Fibroblast of skin of right quadriceps (primary cell): ENCODE measurements around the gene SPTBN1.

Experiments
- DNase-seq: peaks from one replicate; pipeline ENCODE4 v3.0.0-alpha.2; 2013

Gene SPTBN1

GRCh38 chr2:54531558-54531957, 75.4 kb downstream of the SPTBN1 start:
- no peak for DNase-seq

GRCh38 chr2:54534221-54534620, 78.1 kb downstream of the SPTBN1 start:
- DNase-seq: no peak

- no peak for DNase-seq
These were observed 78.5 kb downstream of the SPTBN1 start for GRCh38 chr2:54534625-54535024.

DNA sequence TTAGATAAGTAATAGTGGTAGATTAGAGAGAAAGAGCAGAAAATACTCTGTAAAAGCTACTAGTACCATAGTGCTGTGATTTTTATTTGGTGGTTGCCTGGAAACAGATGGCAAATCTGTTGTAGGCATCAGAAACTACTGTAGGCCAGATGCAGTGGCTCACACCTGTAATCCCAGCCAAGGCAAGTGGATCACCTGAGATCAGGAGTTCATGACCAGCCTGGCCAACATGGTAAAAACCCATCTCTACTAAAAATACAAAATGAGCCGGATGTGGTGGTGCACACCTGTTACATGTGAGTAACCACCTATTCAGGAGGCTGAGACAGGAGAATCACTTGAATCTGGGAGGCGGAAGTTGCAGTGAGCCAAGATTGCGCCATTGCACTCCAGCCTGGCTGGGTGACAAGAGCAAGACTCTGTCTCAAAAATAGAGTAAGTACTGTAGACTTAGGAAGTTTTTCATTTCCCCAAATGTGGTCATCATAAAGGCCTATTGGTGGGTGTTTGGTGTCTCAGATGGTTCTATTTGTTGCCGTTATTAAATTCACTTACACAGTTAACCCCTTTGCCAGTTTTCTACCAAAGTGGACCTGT, 79.6 kb downstream of the SPTBN1 start:
- DNase-seq: no peak

GRCh38 chr2:54536720-54537119, 80.6 kb downstream of the SPTBN1 start:
- DNase-seq: no peak

DNA sequence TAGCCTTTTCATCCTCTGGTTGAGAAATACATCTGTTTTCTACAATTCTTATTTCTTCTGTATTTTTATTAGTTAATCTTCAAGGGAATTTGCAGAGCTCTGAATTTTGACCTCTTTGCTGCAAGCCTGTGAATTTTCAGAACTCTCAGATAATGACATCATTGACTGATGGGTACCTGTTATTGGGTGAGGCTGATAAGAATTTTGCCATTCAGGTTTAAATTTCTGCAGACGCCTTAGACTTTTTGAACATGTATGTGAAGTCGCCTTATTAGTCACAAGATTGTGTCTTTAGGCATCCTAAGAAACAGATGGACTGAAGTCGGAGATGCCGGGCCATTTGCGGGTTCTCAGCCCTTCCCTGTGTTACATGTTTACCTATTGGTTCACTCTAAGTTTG, 82.4 kb downstream of the SPTBN1 start:
- no peak for DNase-seq

- no peak for DNase-seq
These were observed 83.6 kb downstream of the SPTBN1 start for GRCh38 chr2:54539683-54540082.

GRCh38 chr2:54540194-54540593, 84.1 kb downstream of the SPTBN1 start:
- DNase-seq: no peak

DNA sequence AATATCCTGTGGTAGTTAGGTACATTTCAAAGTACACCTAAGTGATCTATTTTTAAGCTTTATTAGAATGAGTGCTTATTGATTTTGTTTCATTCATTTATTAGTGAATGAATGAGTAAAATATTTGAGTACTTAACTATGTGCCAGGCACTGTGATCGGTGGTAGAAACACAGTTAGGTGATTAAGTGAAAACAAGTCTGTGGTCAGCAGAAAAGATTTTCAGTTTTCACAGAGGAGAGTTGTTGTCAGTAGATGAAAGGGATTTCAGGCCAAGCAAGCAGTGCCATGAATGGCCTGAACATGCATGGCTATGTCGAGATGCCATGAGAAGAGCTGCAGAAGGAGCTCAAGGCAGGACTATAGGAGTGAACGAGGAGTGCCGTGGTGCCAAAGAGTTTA, 85.9 kb downstream of the SPTBN1 start:
- no peak for DNase-seq

DNA sequence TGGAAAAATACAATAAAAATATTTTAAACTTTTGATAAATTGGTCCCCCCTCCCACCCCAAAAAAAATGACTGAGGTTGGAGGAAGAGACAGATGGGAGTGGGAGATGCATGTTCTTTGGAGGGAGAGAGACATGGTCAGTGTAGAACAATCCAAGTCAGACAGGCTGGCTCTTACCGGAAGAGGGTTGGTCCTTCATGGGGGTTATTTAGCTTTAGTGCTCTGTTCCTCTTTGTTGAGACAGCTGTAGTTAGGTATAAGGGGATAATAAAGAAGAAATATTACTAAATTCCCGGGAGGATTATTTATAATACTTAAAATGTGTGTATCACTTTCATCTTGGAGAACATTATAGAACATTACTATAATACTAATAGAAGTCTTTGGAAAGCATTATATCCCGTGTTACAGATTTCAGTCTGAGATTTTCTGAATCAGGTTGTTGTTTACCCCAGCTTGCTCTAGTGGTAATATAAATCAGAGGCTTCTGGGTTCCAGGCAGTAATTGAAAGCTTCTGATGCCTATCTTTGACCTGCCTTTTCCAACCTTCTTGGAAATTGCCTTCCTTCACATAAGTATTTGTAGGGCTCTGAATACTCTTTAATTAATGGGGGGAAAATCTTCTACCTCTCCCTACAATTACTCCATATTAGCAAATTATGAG, 87.7 kb downstream of the SPTBN1 start:
- no peak for DNase-seq

- DNase-seq: no peak
These were observed 89.7 kb downstream of the SPTBN1 start for GRCh38 chr2:54545702-54546450.

DNA sequence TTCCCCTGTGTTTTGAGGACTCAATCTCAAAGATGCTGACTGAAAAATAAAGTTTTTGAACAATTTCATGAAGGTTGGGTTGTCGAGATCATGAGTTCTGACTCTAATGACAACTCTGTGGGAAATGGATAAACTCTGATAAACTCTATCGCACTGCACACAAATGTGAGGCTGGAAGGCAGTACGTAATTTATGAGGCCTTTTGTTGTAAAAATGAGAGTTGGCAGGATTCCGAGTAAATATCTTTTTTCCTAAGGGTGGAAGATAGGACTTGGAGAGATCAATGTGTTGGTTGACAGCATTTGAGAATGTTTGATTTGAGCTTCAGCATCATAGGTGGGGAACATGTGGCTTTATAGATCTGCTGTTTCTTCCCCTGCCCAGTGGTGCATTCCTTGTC, 90.4 kb downstream of the SPTBN1 start:
- no peak for DNase-seq

GRCh38 chr2:54546923-54547720, 91.0 kb downstream of the SPTBN1 start:
- DNase-seq: no peak

- no peak for DNase-seq
These were observed 93.3 kb downstream of the SPTBN1 start for GRCh38 chr2:54549430-54549829.

DNA sequence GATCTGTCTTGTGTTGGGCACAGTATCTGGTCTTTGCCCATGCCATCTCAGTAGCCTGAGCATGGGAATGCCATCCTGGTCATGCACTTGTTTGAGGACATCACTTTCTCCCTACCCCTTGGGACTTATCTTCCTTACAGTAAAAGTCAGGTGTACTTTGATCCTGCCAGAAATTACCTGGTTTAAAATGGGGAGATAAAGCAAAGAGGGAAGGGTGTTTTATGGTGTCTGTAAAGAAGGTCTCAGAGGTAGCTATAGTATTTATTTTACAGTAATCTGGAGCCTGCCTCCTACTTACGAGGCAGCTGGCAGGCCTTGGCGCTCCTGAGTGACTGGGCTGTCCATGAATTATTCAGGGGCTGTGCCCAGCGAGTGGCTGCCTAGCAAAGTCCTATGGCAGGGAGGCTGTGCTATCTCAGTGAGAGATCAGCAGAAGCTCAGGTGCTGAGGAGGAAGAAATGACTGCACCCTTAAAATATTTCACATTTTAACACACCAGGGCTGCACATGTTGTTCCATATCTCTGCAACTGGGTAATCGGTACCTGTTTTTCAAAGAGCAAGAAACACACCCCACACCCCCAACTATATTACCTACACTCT, 93.9 kb downstream of the SPTBN1 start:
- DNase-seq: no peak

- DNase-seq: no peak
These were observed 94.4 kb downstream of the SPTBN1 start for GRCh38 chr2:54550547-54550946.

- no peak for DNase-seq
These were observed 95.1 kb downstream of the SPTBN1 start for GRCh38 chr2:54551123-54551756.

DNA sequence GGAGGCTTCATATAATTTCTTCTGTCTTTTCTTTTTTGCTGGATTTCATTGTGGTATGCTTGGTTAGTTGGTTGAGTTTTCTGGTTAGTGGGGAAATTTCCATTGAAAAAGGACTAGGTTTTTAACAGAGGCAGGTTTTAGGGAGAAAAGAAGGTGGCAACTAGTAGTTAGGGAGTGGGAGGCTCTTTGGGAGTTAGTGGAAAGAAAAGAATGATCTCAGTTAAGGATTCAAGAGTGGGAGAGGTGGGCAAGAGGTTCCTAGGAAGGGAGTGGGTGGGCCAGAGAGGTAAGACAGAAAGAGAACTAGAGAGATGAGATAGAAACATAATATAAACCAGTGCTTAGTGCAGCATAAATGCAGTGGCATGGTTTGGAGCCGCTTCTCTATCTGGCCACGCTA, 96.9 kb downstream of the SPTBN1 start:
- DNase-seq: no peak

DNA sequence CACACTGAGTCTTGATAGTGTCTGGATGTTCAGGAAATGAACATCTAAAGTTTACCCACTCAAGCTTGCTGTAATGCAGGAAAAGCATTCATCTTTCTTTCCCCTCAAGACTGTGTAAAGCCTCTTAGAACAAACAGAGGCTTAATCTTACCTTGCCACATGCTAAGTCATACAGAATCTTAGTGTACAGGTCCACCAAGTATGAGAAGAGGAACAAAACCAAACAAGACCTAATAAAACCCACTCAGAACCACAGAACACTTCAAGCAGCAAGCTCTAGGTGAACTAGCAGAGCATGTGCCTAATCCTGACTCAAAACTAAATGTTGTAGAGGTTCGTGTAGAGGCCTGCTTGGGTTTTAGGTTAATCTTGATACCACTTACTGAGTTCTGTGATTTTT, 97.6 kb downstream of the SPTBN1 start:
- DNase-seq: no peak

DNA sequence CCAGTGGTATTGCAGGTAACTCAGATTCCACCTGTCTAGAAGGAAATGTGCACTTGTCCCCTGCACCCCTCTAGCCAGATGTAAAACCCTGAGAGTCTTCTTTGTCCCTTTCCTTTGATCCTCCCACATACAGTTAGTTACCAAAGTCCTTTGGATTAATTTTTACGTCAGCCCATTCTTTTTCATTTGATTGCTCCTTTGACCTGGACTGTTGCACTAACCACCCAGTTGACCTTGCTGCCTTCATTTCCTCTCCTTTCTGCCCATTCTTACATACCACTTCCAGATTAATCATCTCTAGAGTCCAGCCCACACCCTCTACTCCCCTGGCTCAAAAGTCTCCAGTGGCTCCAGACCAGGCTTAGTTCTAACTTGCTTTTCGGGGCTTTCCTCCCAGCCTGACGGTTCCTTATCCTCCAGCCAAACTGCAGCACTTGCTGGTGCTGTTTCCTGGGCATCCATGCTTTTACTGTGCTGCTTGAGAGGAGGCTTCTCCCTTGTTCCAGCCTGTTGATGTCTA, 99.3 kb downstream of the SPTBN1 start:
- no peak for DNase-seq

- DNase-seq: peak; percentile 69
These were observed 100.5 kb downstream of the SPTBN1 start for GRCh38 chr2:54556621-54557121.

- no peak for DNase-seq
These were observed 101.1 kb downstream of the SPTBN1 start for GRCh38 chr2:54557211-54557600.
